ENCODE measurements around the gene TRIM25. TPM values are rescaled to one million over a fixed set of nuclear protein-coding genes. Genes with fewer than 3 reads are reported as not detected.

TRIM25 gene
- total RNA-seq, 2 donors from 2014 or later = 45.9 to 104 TPM

DNA sequence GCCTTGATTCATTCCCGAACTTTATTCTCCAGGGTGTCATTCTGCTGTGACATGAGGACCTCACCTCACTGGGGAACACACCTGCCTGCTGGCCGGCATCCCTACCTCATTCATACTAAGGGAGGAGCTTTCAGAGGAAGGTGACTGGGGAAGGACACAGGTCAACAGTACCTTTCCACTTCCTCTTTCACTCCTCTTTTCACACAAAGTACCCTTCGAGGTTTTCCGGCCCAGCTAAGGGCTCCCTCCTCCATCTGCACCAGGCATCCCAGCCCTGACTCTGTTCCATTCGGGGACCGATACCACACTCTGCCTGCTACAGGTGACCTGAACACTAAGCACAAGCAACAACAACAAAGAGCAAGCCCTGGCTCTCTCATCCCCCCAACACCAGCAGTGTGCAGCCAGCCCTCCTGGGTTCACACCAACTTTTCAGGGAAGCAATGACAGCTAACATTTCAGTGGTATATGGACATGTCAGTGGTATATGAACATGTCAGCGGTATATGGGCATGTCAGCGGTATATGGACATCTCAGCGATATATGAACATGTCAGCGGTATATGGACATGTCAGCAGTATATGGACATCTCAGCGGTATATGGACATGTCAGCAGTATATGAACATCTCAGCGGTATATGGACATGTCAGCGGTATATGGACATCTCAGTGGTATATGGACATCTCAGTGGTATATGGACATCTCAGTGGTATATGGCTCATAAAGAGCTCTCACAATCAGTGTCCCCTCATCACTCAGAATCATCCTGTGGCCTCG, 16.0 kb downstream of the TRIM25 start:
- no peak for ATAC-seq
- H3K27ac Mint-ChIP-seq = peak overlapping the region; percentile 24 to 49
- H3K36me3 Mint-ChIP-seq = peaks cover 21% of the 10 kb centered on the region
- H3K4me3 Mint-ChIP-seq = no peak overlapping the region
- DNase-seq (ENCODE audit: low spot score) = no peak
- H3K27me3 Mint-ChIP-seq = no peaks in the 10 kb centered on the region
- H3K9me3 Mint-ChIP-seq = no peaks in the 10 kb centered on the region
- H3K4me1 Mint-ChIP-seq (ENCODE audit: low read depth in 2 of 2) = peaks cover 7 to 15% of the 10 kb centered on the region in 2 donors

DNA sequence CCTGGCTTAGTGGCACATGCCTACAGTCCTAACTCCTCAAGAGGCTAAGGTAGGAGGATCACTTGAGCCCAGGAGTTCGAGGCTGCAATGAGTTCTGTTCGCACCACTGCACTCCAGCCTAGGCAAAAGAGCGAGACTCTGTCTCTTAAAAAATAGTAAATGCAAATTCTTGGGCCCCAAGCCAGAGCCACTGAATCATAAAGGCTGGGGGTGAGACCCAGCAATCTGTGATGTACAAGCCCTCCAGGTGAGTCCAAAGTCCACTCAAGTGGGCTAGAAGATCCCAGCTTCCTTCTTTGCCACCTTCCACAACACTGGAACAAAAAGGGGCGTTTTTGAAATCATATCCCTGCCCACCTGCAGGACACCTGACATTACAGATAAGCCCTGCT, 16.9 kb downstream of the TRIM25 start:
- DNase-seq (ENCODE audit: low spot score) = no peak
- no peaks in the 10 kb centered on the region for H3K27me3 Mint-ChIP-seq
- H3K4me1 Mint-ChIP-seq (ENCODE audit: low read depth in 2 of 2) = peaks cover 15 to 22% of the 10 kb centered on the region in 2 donors
- H3K9me3 Mint-ChIP-seq = no peaks in the 10 kb centered on the region
- peaks cover 30% of the 10 kb centered on the region for H3K36me3 Mint-ChIP-seq
- ATAC-seq = no peak
- no peak overlapping the region for H3K27ac Mint-ChIP-seq
- no peak overlapping the region for H3K4me3 Mint-ChIP-seq

DNA sequence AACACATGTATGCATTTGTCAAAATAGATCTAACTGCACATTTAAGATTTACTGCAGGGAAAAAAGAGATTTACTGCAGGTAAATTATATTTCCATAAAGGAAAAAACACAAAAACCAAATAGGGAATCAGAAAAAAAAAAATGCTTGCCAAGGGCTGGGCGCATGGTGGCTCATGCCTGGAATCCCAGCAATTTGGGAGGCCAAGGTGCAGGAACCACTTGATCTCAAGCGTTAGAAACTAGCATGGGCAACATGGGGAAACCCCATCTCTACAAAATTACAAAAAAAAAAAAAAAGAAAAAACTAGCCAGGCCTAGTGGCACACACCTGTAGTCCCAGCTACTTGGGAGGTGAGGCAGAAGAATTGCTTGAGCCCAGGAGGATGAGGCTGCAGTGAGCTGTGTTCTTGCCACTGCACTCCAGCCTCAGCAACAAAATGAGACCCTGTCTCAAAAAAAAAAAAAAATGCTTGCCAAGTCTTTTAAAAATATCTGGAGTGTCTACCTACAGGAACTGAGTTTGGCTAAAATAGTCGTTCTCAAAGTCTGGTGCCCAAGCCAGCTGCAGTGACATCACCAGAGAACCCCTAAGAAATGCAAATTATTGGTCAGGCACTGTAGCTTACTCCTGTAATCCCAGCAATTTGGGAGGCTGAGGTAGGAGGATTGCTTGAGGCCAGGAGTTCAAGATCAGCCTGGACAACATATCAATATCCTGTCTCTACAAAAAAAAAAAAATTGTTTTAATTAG, 17.5 kb downstream of the TRIM25 start:
- no peak for ATAC-seq
- Mint-ChIP-seq H3K36me3 (peaks cover 30% of the 10 kb centered on the region), H3K9me3 (no peaks in the 10 kb centered on the region), H3K27ac (no peak overlapping the region), H3K27me3 (no peaks in the 10 kb centered on the region), H3K4me1 (ENCODE audit: low read depth in 2 of 2) (peaks cover 15 to 22% of the 10 kb centered on the region in 2 donors), H3K4me3 (no peak overlapping the region)
- no peak for DNase-seq (ENCODE audit: low spot score)

DNA sequence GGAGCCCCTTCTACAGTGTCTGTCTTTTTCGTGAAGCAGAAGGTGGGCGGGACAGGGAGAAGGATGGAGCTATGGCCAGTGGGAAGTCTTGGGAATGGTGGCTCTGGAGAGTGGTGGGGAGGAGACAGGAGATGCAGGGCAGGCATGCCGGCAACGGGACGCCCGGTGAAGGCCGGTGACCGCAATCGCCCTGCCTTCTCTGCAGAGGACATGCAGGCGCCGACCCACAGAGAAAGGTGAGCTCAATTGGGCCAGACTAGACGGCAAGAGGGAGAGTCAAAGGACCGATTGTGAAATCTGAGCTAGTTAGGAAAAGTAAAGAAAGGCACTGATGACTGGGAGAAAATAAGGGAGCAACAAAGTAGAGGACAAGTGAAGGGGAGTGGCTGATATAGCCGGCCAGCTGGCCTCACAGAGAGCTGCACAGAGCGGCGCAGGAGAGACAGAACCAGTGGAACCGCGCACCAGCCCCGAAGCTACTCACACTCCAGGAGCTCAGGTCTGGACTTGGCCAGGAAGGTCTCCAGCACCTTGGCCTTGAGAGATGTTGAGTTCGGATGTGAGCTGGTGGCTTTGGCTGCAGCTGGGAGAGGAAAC, 18.9 kb downstream of the TRIM25 start:
- Mint-ChIP-seq H3K27ac (no peak overlapping the region), H3K9me3 (no peaks in the 10 kb centered on the region), H3K4me1 (ENCODE audit: low read depth in 2 of 2) (peaks cover 9 to 18% of the 10 kb centered on the region in 2 donors), H3K36me3 (peaks cover 21% of the 10 kb centered on the region), H3K4me3 (no peak overlapping the region), H3K27me3 (no peaks in the 10 kb centered on the region)
- no peak for ATAC-seq
- no peak for DNase-seq (ENCODE audit: low spot score)

DNA sequence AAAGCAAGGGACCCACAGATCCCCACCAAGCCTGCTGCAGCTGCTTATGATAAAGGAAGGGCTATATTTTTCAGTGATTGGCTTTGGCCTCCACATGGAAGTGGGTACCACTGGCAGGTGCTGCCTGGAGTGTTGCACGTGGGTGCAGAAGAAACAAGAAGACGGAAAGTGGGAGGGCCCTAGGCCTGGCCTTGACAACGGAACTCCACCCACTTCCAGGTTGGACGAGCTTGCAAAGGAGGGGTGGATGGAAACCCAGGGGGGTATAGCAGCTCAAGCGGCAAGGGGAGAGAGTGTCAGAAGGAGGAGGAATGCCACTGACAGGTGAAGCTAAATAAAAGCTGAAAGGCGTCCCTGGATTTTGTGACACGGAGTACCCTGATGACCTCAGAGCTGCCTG, 20.3 kb downstream of the TRIM25 start:
- ATAC-seq (no peak), DNase-seq (ENCODE audit: low spot score) (no peak)
- no peak overlapping the region for H3K27ac Mint-ChIP-seq
- H3K9me3 Mint-ChIP-seq = no peaks in the 10 kb centered on the region
- no peaks in the 10 kb centered on the region for H3K27me3 Mint-ChIP-seq
- peaks cover 9 to 13% of the 10 kb centered on the region in 2 donors for H3K4me1 Mint-ChIP-seq (ENCODE audit: low read depth in 2 of 2)
- peaks cover 21% of the 10 kb centered on the region for H3K36me3 Mint-ChIP-seq
- H3K4me3 Mint-ChIP-seq = no peak overlapping the region

DNA sequence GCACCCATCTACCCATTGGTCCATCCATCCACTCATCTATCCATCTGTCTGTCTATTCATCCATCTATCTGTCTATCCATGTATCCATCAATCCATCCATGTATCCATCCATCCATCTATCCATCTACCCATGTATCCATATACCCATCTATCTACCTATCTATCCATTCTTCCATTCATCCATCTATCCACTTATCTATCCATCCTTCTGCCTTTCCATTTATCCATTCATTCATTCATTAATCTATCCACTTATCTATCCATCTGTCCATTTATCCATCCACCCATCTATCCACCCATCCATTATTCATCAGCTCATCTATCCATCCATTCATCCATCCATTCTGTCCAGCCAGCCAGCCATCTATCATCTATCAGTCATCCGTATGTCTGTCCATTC, 21.5 kb downstream of the TRIM25 start:
- H3K4me1 Mint-ChIP-seq (ENCODE audit: low read depth in 2 of 2) = peaks cover 8 to 9% of the 10 kb centered on the region in 2 donors
- no peak overlapping the region for H3K27ac Mint-ChIP-seq
- H3K9me3 Mint-ChIP-seq = no peaks in the 10 kb centered on the region
- ATAC-seq (no peak), DNase-seq (ENCODE audit: low spot score) (no peak)
- H3K27me3 Mint-ChIP-seq = no peaks in the 10 kb centered on the region
- H3K36me3 Mint-ChIP-seq = peaks cover 25% of the 10 kb centered on the region
- H3K4me3 Mint-ChIP-seq = no peak overlapping the region

DNA sequence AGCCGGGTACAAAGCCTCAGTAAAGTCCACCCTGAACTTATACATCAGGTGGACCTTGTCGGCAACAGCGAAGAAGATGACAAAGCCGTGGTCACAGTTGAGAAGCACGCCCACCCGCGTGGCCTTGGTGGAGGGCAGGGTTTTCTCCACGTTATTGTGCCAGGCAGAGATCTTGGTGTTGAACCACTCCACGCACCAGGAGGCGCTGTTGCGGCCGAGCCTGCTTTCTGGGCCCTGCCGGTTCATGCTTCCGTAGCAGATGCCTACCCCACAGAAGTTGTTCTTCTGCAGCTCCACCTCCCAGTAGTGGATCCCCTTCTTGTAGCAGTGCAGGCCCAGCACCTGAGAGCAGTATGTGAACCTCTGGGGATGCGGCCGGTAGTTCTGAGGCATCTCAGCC, 22.1 kb downstream of the TRIM25 start:
- Mint-ChIP-seq H3K27ac (no peak overlapping the region), H3K27me3 (no peaks in the 10 kb centered on the region), H3K9me3 (no peaks in the 10 kb centered on the region), H3K4me3 (no peak overlapping the region), H3K4me1 (ENCODE audit: low read depth in 2 of 2) (peaks cover 8 to 9% of the 10 kb centered on the region in 2 donors), H3K36me3 (peaks cover 30% of the 10 kb centered on the region)
- ATAC-seq (peak; percentile 55 to 56), DNase-seq (ENCODE audit: low spot score) (peak; percentile 69)

DNA sequence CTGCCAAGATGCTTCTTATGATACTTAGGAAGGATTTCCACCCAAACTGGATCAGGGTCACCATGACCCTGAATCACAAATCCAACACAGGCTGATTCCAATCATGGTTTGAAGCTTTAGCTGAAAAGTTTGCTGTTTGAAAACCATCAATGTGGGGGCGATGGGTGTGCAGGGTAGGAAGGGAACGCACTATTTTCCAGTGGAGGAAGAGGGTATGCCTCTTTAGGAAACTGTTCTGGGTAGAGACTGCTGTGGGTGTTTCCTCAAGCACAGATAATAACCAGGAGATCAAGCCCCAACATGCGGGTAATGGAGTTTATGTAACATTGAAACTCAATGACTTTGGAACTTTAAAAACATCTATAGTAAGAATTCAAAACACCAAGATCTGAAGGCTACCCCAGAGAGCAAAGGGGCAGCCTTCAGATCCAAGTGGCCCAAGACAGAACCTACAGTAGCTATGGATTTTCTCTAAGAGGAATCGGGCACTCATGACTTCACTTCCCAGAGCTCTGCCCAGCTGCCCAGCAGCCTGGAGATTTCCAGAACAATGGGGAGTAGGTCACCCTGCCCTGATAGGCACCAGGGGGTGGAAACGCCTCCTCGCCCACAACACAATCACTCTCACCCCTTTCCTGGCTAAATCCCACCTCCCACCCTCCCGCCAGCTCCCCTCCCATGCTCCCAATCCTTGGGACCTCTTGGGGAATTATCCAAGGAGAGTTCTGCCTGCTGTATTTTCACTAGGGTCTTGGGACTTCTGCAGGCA, 22.8 kb downstream of the TRIM25 start:
- H3K36me3 Mint-ChIP-seq = peaks cover 30% of the 10 kb centered on the region
- no peak for ATAC-seq
- no peaks in the 10 kb centered on the region for H3K27me3 Mint-ChIP-seq
- H3K27ac Mint-ChIP-seq = no peak overlapping the region
- H3K9me3 Mint-ChIP-seq = no peaks in the 10 kb centered on the region
- peaks cover 9 to 11% of the 10 kb centered on the region in 2 donors for H3K4me1 Mint-ChIP-seq (ENCODE audit: low read depth in 2 of 2)
- DNase-seq (ENCODE audit: low spot score) = no peak
- no peak overlapping the region for H3K4me3 Mint-ChIP-seq

DNA sequence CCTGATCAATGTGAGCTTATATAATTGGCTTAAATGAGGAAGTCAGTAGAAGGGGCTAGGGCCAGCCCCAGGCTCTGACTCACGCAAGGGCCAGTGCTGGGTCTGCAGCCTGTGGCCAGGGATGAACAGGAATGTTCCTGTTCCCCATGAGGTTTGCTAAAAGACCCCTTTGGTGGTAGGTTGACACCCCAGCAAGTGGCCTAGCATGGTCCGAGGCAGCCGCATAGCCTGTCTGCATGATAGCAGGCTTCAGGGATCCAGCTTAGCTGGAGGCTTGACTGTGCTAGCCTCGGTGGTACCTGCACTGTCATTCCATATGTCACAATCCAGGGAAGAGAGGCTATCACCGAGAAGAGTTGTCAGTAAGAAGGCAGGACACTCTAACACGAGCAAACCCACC, 23.5 kb downstream of the TRIM25 start:
- no peak for ATAC-seq
- no peak overlapping the region for H3K4me3 Mint-ChIP-seq
- no peak for DNase-seq (ENCODE audit: low spot score)
- H3K27me3 Mint-ChIP-seq = no peaks in the 10 kb centered on the region
- H3K27ac Mint-ChIP-seq = no peak overlapping the region
- no peaks in the 10 kb centered on the region for H3K9me3 Mint-ChIP-seq
- peaks cover 30% of the 10 kb centered on the region for H3K36me3 Mint-ChIP-seq
- peaks cover 9 to 11% of the 10 kb centered on the region in 2 donors for H3K4me1 Mint-ChIP-seq (ENCODE audit: low read depth in 2 of 2)

DNA sequence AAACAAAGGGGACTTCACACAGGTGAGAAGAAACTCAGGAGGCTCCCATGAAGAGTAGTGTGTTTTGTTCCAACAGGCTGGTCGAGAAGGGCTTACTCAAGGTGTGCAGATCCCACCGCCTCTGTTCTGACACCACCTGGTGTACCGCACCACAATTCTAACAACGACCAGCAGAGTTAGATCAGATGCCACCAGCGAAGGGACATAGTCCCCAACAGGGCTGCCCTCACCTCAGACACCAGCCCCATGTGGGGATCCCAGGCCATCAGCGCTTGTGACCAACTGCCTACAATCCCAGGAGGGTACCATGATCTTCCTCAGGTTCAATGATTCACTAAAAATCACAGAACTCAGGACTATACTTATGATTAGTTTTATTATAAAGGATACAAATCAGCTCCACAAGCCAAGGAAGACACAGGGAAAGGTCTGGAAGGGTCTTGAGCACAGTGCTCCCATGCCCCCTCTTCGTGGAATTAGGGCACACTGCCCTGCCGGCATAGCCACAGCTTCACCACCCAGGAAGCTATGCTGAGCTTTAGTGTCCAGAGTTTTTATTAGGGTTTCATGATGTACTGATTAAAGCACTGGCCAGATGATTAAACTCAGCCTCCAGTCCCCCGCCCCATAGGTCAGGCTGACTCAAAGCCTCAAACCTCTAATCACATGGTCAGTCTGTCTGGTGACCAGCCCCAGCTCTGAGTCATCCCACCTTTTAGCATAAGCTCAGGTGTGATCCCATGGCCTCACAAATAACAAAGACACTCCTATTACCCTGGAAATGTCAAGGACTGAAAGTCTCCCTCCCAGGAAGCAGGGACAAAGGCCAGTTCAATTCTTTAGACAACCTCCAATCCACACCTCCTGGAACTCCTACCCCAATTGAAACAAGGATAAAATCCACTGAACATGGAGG, 26.0 kb downstream of the TRIM25 start:
- H3K36me3 Mint-ChIP-seq = peaks cover 18% of the 10 kb centered on the region
- H3K27me3 Mint-ChIP-seq = no peaks in the 10 kb centered on the region
- no peaks in the 10 kb centered on the region for H3K9me3 Mint-ChIP-seq
- peaks cover 8 to 10% of the 10 kb centered on the region in 2 donors for H3K4me1 Mint-ChIP-seq (ENCODE audit: low read depth in 2 of 2)
- DNase-seq (ENCODE audit: low spot score) (no peak), ATAC-seq (peak in 1 of 2 donors; percentile 6)
- H3K4me3 Mint-ChIP-seq = no peak overlapping the region
- no peak overlapping the region for H3K27ac Mint-ChIP-seq

DNA sequence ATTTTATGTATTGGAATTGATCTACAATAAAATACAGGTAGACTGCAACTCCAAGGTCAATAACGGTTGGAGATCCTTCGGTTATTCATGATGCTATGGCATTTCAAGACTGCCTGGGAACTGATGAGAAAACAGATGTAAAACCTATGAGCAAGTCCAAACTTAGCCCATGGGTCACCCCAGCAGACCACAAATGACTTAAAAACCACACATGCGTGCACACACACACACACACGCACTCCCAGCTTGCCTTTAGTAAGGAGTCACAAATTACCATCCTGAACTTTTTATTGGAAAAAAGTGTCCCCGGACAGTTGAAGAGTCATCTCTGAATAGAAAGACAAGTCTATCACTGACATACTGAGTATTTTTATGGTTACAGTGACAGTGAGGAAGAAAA, 26.7 kb downstream of the TRIM25 start:
- Mint-ChIP-seq H3K27ac (no peak overlapping the region), H3K9me3 (no peaks in the 10 kb centered on the region), H3K27me3 (no peaks in the 10 kb centered on the region), H3K4me3 (no peak overlapping the region), H3K36me3 (peaks cover 11% of the 10 kb centered on the region), H3K4me1 (ENCODE audit: low read depth in 2 of 2) (peaks cover under 1 to 3% of the 10 kb centered on the region in 2 donors)
- ATAC-seq = no peak
- DNase-seq (ENCODE audit: low spot score) = no peak

DNA sequence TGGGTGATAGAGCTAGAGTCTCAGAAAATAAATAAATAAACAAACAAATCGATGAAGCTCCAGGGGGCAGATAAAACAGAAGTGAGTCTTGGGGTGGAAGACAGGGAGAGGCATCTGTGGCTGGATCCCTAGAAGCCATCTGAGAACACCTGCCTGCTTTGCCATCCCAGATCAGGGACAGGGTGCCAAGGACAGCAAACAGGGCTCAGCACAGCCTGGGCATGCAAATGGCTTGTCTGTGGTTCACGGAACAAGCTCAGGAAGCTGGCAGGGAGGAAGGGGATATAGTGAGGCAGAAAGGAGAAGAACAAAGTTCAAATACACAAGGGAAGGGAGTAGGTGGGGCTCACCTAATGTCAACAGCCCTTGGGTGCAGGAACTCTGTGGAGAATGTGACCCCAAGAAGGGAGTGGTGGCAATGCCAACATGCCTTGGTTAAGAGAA, 27.5 kb downstream of the TRIM25 start:
- no peaks in the 10 kb centered on the region for H3K9me3 Mint-ChIP-seq
- no peak for DNase-seq (ENCODE audit: low spot score)
- no peak overlapping the region for H3K4me3 Mint-ChIP-seq
- no peak for ATAC-seq
- H3K27me3 Mint-ChIP-seq = no peaks in the 10 kb centered on the region
- peaks cover 0 to 3% of the 10 kb centered on the region in 2 donors for H3K4me1 Mint-ChIP-seq (ENCODE audit: low read depth in 2 of 2)
- H3K36me3 Mint-ChIP-seq = peaks cover 9% of the 10 kb centered on the region
- peak overlapping the region in 1 of 2 donors; percentile 25 for H3K27ac Mint-ChIP-seq

DNA sequence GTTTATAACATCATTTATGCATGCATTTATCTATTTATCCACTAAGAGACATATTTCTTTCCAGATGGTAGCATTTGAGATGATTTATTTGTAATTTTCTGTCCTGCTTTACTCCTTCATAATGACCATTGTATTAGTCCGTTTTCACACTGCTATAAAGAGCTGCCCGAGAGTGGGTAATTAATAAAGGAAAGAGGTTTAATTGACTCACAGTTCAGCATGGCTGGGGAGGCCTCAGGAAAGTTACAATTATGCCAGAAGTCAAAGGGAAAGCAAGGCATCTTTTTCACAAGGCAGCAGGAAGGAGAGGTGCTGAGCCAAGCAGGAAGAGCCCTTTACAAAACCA, 28.6 kb downstream of the TRIM25 start:
- Mint-ChIP-seq H3K27me3 (no peaks in the 10 kb centered on the region), H3K27ac (no peak overlapping the region), H3K36me3 (peaks cover 9% of the 10 kb centered on the region), H3K9me3 (no peaks in the 10 kb centered on the region), H3K4me1 (ENCODE audit: low read depth in 2 of 2) (peaks cover 0 to 3% of the 10 kb centered on the region in 2 donors), H3K4me3 (no peak overlapping the region)
- DNase-seq (ENCODE audit: low spot score) (no peak), ATAC-seq (no peak)
